ENCODE results near the gene CDH24.

DNA sequence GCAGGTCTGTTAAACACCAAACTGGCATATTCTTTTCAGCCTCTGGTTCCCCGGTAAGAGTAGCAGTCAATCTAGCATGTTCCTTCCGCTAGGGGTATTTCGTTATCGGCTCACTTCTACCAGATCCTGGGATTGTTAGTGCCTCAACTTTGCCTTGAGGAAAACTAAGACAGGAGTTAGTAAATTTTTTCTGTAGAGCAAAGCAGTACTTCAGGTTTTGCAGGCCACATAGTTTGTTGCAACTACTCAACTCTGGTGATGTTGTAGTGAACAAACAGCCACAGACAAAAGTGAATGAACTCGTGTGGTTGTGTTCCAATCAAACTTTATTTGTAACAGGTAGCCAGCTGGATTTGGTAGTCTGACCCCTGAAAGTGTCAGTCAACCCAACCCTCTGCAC, 6.3 kb upstream of the CDH24 start:
- TF ChIP-seq EP300 (IDR thresholded peaks at IDR 0.05; ENCODE audit: borderline replicate concordance in 1 of 2, low read depth in 2 of 2, low read length in 2 of 2) (no peak), TAF1 (IDR thresholded peaks at IDR 0.05; ENCODE audit: low read depth, low read length) (no peak), HDAC6 (IDR thresholded peaks at IDR 0.05; ENCODE audit: low read depth, low read length) (no peak), BCL11A (IDR thresholded peaks at IDR 0.05; ENCODE audit: low read depth in 2 of 2, low read length in 2 of 2) (no peak), POLR2A (IDR thresholded peaks at IDR 0.05; ENCODE audit: control extremely low read depth in 1 of 2, low read depth in 2 of 2, low read length in 2 of 2) (peak in 1 of 2 experiments; percentile 12; a peak in 1 of 3 replicates), EZH2 (IDR thresholded peaks at IDR 0.05; ENCODE audit: low read depth, low read length, severe bottlenecking) (no peak), SIN3A (conservative IDR thresholded peaks at IDR 0.05 in 1 of 2, IDR thresholded peaks at IDR 0.05 in 1 of 2; ENCODE audit: low read depth in 1 of 2, low read length in 2 of 2) (no peak), CEBPB (IDR thresholded peaks at IDR 0.05; ENCODE audit: low read depth, low read length) (no peak)
- TF ChIP-seq, protein P1, sequence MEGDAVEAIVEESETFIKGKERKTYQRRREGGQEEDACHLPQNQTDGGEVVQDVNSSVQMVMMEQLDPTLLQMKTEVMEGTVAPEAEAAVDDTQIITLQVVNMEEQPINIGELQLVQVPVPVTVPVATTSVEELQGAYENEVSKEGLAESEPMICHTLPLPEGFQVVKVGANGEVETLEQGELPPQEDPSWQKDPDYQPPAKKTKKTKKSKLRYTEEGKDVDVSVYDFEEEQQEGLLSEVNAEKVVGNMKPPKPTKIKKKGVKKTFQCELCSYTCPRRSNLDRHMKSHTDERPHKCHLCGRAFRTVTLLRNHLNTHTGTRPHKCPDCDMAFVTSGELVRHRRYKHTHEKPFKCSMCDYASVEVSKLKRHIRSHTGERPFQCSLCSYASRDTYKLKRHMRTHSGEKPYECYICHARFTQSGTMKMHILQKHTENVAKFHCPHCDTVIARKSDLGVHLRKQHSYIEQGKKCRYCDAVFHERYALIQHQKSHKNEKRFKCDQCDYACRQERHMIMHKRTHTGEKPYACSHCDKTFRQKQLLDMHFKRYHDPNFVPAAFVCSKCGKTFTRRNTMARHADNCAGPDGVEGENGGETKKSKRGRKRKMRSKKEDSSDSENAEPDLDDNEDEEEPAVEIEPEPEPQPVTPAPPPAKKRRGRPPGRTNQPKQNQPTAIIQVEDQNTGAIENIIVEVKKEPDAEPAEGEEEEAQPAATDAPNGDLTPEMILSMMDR (IDR thresholded peaks at IDR 0.05; ENCODE audit: control extremely low read depth in 1 of 3, insufficient read depth in 1 of 3, low read depth in 1 of 3, low read length in 3 of 3), result no peak
- TF ChIP-seq, protein P2, sequence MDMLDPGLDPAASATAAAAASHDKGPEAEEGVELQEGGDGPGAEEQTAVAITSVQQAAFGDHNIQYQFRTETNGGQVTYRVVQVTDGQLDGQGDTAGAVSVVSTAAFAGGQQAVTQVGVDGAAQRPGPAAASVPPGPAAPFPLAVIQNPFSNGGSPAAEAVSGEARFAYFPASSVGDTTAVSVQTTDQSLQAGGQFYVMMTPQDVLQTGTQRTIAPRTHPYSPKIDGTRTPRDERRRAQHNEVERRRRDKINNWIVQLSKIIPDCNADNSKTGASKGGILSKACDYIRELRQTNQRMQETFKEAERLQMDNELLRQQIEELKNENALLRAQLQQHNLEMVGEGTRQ (IDR thresholded peaks at IDR 0.05; ENCODE audit: low read length), result no peak

All from H1 (cell line).